GM04503 (cell line): ENCODE measurements around the gene TRMO.

Source experiments
- DNase-seq: peaks from one replicate; pipeline ENCODE4 v3.0.0-alpha.2; 2012; ENCODE audit warnings: low read depth

TRMO gene

DNA sequence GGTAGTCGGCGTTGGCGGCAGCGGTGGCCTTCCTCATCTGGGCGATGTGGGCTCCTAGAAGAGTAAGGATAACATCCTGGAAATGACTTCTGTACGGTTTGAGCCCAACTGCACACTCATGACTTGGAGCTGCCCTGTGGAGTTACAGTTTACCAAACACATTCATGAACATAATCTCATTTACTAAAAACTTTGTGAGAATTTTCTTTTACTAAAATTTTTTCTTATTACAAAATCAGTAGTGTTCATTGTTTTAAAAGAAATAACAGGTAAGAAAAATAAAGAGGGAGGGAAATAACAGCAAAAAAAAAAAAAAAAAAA, 63.9 kb downstream of the TRMO start:
- no peak for DNase-seq

DNA sequence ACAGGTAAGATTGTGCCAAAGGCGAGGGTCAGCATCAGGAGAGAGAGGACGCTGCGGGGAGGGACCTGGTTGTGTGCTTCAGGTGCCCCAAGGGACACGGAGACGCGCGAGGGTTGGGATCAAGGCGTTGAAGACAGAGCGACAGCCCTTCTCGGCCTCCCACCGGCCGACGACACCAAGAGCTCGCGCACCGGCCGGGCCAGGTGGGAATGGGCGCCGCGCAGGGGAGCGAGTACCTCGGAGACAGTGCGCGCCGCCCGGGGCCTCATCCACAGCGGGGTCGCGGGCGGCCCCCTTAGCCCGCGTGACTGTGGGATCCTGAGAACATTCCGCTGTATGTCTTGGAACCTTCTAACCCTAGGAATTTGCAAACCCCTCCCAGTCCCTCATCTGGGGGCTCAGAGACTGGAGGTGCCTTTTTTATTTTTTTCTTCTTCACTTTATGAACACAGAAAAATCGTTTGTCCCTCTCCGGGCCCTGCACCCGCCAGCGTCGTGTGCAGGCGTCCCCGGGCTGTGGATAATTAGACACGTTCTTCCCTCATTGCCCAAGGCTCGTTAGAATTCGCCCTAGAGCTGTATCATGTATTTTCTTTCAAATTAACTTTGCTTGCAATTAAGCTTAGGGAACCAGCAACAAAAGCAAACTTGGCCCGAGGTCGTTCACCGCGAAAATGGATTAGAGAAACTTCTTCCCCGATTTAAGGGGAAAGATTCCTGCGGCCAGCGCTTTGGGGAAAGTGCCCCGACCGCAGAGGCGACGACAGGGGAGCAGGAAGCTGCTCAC, 64.5 kb downstream of the TRMO start:
- no peak for DNase-seq

DNA sequence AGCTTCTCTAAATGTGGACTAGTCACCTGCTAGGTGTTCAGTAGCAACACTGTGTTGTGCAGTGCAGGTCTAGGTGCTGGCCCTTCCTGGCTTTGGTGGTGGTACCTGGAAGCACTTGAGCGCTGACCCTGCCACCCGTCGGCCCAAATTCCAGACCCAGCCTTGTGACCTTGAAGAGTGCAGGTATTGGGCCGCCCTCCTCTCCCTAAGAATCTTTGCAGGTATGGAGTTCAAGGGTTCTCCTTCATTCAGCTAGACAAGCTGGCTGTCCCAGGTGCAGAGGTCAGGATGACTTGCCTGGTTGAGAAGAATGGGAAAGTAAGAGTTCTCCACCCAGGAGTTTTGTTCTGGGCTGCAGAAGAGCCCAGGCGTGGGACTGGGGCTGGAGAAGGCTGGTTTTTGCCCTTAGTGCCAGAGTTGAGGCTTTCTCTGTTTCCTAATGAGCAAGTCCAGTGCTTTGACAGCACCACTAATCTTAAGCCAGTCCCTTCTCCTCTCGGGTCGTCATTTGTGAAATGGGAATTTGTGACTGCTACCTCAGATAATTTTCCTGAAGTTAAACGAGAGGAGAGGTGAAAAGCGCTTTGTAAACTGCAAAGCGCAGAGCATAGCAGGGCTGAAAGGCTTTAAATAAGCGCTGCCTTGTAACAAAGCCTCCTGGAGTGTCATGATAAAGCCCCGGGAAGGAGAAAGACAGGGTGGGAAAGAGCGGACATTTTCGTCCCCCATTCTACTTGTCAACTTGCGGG, 65.3 kb downstream of the TRMO start:
- DNase-seq, result no peak

DNA sequence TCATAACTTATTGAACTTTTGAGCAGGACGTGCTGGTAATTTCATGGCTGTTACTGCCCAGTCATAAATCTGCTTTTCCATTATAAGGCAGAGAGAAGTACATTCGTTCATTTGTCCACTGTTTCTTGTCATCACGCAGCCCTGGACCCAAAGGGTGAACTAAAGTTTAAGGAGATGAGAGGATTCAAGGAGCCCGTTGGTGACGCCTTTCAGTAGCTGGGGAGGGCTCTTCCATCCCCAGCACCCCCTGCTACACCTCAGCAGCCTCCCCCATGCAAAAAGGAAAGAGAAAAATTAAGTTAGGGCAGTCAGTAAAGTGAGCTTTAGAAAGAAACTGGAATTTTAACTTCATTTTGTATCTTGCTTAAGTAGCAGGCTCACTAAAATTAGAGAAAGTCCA, 66.4 kb downstream of the TRMO start:
- DNase-seq, result no peak

DNA sequence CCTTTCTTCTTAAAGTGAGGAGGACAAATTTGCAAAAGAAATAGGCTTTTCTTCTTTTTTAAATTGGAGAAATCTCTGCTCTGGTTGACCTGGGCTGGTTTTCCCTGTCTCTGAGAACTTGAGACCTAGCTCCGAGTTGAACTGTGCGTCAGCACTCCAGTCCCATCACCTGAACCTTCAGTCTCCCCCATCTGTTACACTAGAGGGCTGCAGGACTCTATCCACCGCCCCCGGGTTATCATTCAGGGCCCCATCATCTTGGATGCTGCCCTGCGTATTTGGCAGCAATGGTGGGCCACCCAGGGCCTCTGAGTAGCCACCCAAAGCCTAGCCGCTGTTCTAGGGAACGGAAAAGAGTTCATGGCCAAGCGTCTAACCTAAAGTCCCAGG, 66.8 kb downstream of the TRMO start:
- DNase-seq, result no peak

DNA sequence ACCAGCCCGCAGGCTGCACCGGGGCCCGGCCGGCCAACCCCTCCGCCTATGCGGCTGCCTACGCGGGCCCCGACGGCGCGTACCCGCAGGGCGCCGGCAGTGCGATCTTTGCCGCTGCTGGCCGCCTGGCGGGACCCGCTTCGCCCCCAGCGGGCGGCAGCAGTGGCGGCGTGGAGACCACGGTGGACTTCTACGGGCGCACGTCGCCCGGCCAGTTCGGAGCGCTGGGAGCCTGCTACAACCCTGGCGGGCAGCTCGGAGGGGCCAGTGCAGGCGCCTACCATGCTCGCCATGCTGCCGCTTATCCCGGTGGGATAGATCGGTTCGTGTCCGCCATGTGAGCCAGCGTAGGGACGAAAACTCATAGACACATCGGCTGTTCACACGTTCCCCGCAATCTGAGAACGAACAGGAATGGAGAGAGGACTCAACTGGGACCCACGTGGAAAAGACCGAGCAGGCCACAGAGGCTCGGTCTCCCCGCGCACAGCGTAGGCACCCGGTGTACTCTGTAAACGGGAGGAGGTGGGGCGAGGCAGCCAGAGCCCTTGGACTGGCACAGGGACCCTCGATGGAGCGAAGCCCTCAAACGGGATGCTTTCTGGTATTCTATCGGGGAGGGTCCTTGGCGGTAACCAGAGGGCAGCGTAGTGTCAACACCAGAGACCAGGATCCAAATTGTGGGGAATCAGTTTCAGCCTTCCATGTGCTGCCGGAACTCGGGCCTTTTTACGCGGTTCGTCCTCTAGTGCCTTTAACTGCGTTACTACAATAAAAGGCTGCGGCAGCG, 67.4 kb downstream of the TRMO start:
- no peak for DNase-seq
